MM.1S (cell line): ENCODE results near the gene CD151.

Experiments used
- EZH2 ChIP-seq: fragments of 300-600 bp; sonication (generic); optimal IDR thresholded peaks from 2 replicates; pipeline ENCODE3; 2017; ENCODE audit warnings: low read depth, mild to moderate bottlenecking, antibody characterized with exemption, low read length, mixed read lengths
- EZH2phosphoT487 ChIP-seq: fragments of 300-600 bp; sonication (generic); IDR thresholded peaks from 2 replicates; pipeline ENCODE4 v1.6.1; 2018; ENCODE audit warnings: antibody characterized with exemption, low read length
- TF ChIP-seq, protein P1 (sequence below): fragments of 300-600 bp; sonication (generic); IDR thresholded peaks from 2 replicates; pipeline ENCODE4 v1.5.1; 2016; ENCODE audit warnings: antibody characterized with exemption, low read length, mixed read lengths

GRCh38 chr11:859394-860131 lies 26.8 kb downstream of the CD151 start:
- TF ChIP-seq, protein P1, sequence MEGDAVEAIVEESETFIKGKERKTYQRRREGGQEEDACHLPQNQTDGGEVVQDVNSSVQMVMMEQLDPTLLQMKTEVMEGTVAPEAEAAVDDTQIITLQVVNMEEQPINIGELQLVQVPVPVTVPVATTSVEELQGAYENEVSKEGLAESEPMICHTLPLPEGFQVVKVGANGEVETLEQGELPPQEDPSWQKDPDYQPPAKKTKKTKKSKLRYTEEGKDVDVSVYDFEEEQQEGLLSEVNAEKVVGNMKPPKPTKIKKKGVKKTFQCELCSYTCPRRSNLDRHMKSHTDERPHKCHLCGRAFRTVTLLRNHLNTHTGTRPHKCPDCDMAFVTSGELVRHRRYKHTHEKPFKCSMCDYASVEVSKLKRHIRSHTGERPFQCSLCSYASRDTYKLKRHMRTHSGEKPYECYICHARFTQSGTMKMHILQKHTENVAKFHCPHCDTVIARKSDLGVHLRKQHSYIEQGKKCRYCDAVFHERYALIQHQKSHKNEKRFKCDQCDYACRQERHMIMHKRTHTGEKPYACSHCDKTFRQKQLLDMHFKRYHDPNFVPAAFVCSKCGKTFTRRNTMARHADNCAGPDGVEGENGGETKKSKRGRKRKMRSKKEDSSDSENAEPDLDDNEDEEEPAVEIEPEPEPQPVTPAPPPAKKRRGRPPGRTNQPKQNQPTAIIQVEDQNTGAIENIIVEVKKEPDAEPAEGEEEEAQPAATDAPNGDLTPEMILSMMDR, result no peak
- no peak for TF ChIP-seq EZH2phosphoT487
- TF ChIP-seq EZH2, result no peak
